ENCODE data around the gene TBC1D16.

- no peak for TF ChIP-seq CTCF (conservative IDR thresholded peaks at IDR 0.05 in 1 of 2, IDR thresholded peaks at IDR 0.05 in 1 of 2; ENCODE audit: low read depth in 1 of 2, low read length in 2 of 2)
- TF ChIP-seq EZH2 (IDR thresholded peaks at IDR 0.05; ENCODE audit: low read length, missing control alignments): no peak
Observed at GRCh38 chr17:79975498-79976134, 60.1 kb downstream of the TBC1D16 start.
